Endothelial cell of coronary artery (primary cell): ENCODE data around the gene CRISP2. TPM values are rescaled to one million over a fixed set of nuclear protein-coding genes. Genes with fewer than 3 reads are reported as not detected.

ENCODE experiments used
- total RNA-seq: library from RNA; depleted of rRNA; stranded (reverse); fragments of >200 nt; gene quantifications from 2 replicates; pipeline ENCODE4 v1.2.3, GENCODE V29; 2014

Gene CRISP2, protein sequence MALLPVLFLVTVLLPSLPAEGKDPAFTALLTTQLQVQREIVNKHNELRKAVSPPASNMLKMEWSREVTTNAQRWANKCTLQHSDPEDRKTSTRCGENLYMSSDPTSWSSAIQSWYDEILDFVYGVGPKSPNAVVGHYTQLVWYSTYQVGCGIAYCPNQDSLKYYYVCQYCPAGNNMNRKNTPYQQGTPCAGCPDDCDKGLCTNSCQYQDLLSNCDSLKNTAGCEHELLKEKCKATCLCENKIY
- total RNA-seq: not detected in 2 replicates

GRCh38 chr6:49713346-49713745 is at the start of gene CRISP2:
CRISP2 (minus strand) TSS chr6:49713543; CDS start chr6:49709196, 4,347 bp downstream.

DNA sequence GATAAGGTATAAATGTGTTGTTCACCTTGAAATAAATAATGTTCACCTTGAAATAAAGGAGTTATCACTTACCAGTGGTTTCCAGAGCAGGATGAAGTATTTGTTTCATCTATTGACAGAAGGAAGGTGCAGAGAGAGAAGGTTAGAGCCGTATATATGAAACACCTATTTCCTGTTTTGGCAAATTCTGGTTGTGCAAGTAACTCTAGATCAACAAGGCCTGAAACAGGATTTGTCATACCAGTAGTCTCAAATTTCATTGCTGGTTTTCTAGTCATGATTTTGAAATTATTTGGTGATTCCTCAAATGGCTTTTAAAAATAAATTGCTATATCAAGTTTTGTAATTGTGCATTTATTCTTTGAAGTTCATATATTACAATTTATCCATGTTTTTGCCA is 30.9 kb upstream of the CRISP2 start, which contains the start of gene CRISP3:
CRISP3 (minus strand) TSS at position 130 of the 400 bp plus-strand sequence; CDS start at position 109, 21 bp downstream.

Other genes starting within 250 kb of the CRISP2 start
- gene GLYATL3, start 213.6 kb downstream of the CRISP2 start, total RNA-seq: not detected in 2 replicates
- gene C6orf141, start 162.9 kb downstream of the CRISP2 start, total RNA-seq: 11.3 and 13.1 TPM in 2 replicates
- gene RHAG, start 76.7 kb downstream of the CRISP2 start, total RNA-seq: not detected in 2 replicates
- not detected in 2 replicates for gene CRISP3, start 30.8 kb upstream of the CRISP2 start, total RNA-seq
- gene PGK2, start 73.7 kb upstream of the CRISP2 start, total RNA-seq: not detected in 2 replicates
- not detected in 2 replicates for gene CRISP1, start 153.0 kb upstream of the CRISP2 start, total RNA-seq